Subcutaneous adipose tissue (tissue), 4 donors: ENCODE measurements around the gene NEGR1. TPM values are rescaled to one million over a fixed set of nuclear protein-coding genes. Genes with fewer than 3 reads are reported as not detected.

Experiments
- total RNA-seq, 4 donors: library from RNA; depleted of rRNA; stranded (reverse); fragments of >200 nt; gene quantifications; one replicate each; pipeline ENCODE4 v1.1.0, GENCODE V29; 2016
- TF ChIP-seq, protein P1 (sequence below): fragments of 450-650 bp; IDR thresholded peaks from one replicate; pipeline ENCODE4 v1.5.1; 2016; ENCODE audit warnings: low read depth, mild to moderate bottlenecking, control low read depth, antibody characterized with exemption, moderate library complexity

Gene NEGR1
- total RNA-seq, 4 donors from 2014 or later = 18.6 to 42.9 (median 35.3) TPM

DNA sequence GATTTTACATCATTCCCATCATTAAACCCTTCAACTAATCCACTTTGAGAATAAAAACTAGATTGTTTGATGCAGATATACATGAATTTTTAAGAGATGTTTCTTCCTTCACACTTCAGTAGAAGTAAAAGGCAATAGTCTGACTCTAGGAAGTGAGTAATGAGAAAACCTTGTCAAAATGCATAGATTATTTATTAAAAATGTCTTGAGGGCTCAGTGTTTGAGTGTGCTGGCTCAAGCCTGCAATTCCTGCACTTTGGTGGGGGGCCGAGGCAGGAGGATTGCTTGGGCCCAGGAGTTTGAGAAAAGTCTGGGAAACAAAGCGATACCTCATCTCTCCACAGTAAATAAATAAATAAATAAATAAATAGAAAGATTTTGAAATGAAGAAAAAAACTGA, 177.1 kb downstream of the NEGR1 start:
- TF ChIP-seq, protein P1, sequence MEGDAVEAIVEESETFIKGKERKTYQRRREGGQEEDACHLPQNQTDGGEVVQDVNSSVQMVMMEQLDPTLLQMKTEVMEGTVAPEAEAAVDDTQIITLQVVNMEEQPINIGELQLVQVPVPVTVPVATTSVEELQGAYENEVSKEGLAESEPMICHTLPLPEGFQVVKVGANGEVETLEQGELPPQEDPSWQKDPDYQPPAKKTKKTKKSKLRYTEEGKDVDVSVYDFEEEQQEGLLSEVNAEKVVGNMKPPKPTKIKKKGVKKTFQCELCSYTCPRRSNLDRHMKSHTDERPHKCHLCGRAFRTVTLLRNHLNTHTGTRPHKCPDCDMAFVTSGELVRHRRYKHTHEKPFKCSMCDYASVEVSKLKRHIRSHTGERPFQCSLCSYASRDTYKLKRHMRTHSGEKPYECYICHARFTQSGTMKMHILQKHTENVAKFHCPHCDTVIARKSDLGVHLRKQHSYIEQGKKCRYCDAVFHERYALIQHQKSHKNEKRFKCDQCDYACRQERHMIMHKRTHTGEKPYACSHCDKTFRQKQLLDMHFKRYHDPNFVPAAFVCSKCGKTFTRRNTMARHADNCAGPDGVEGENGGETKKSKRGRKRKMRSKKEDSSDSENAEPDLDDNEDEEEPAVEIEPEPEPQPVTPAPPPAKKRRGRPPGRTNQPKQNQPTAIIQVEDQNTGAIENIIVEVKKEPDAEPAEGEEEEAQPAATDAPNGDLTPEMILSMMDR = no peak

DNA sequence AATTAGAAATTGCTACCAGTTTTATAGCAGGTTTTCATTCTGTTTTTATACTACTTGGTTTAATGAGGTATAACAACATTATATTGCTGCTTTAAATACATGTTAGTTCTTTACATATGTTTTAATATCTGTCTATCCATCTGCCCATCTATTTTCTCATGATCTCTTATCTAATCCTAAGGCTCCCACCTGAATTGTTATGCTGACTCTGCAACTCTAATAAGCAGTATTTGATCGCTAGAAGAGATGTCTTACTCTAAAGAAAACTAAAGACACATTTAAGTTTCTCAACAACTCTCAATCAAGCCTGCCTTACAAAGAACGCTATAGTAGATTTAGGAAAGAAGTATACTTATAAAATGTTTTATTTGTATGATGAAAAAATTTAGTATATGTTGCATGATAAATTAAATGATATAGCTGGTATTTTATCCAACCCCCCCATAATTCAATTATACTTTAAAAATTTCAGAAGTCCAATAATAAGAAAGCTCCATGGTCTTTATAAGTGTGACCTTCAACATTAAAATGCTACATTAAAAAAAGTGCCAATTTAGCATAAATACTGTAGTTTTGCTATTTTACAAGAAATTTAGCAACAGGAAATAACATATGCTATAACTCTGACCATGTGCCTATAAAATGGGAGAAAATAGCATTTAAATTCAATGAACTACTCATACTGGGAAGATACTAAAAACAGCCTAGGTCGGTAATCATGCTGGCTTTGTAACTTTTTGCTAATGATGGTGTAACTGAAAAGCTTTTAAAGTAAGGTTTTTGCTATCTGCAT, 180.3 kb downstream of the NEGR1 start:
- TF ChIP-seq, protein P1 = no peak

DNA sequence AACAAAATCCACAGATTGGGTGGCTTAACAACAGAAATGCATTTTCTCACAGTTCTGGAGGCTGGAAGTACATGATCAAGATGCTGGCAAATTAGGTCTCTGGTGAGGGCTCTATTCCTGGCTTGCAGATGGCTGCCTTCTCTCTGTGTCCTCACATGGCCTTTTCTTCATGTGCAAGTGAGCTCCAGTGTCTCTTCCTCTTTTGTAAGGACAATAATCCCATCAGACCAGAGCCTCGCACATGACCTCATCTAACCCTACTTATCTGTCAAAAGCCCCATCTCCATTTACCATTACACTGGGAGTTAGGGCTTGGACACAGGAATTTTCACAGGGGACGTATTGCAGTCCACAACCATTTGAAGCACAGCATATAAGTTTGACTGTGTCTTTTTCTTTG, 181.6 kb downstream of the NEGR1 start:
- TF ChIP-seq, protein P1 = no peak

DNA sequence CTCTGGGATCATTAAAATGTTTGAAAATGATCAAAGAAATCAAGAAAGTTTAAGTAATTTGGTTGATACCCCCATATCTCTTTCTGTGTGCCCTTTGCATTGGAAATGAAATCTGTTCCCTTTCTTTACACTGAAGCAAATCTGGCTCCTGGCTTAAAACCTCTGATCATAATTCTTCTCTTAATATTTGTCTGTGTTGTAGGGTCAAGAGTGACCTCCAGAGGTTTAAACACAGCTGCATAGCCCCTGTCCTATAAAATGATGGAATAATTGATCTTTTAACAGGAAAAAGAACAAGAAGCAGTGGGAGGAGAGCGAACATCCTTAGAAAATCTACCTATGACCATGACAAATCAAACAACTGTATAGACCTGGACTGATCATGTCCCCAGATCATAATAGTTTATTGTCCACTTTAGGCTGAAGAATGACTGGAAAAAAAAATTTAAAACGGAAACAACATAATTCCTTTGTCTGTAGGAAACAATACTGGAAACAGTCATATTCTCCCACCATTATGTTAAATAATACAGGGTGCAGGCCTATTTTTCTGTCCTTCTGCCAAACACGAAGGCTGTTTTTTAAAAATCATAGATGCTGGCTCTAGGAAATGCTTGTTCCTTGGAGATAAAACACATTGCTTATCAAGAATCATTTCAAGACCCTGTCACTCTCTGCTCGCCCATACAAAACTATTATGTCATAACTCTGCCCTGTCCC, 184.3 kb downstream of the NEGR1 start:
- TF ChIP-seq, protein P1 = no peak

DNA sequence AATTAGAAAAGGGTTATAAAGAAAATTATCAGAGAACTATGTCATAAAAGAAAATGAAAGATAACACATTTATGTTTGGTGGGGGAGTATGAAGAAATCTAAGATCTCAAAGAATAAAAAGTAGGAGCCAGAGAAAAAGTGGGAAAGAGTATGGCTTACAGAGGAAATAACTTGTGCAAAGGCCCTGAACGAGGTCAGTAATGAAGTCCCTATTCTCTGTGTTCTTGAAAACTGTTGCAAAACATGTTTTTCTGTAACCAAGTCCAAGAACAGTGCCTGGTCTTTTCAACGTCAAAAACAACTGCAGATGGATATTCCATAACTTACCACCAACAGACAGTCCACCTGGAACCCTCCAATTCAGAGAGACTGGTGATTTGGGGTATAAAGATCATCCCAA, 188.1 kb downstream of the NEGR1 start:
- TF ChIP-seq, protein P1 = no peak

DNA sequence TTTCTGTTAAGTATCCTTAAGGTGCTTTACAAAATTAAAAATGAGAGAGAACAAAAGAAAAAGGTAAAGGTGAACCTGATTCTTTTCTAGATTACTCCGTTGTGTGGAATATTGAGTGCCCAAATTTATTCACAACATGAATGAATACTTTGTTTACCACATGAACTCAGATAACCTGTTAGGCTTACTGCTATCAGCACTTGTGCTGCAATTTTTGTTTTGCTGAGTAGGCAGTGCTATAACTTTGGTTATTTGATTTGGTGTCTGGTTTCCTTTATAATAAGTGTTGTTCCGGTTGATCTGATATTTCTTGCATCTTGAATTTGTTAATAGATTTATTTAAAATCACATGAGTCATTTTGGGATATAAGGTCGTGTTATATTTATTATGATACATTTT, 195.9 kb downstream of the NEGR1 start:
- TF ChIP-seq, protein P1 = no peak

DNA sequence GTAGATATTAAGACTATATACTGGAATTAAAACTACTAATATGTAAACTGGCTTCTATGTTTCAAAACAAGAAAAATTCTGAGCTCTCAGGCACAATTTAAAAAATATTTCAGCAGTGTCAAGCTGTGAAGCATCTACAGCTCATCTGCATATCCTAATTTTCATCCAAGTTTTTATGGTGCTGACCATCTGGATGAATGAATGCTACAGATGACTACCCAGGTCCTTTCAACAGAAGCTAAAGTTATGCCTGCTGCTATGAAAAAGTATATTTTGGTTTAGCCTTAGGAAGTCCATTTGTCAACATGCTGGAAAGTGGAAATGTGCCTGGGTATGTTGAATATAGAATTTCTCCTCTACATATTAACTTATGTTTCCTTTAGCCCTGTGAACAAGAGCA, 206.9 kb downstream of the NEGR1 start:
- TF ChIP-seq, protein P1 = no peak
